A673 (cell line): Measurements from ENCODE around the gene LEFTY2. TPM values are rescaled to one million over a fixed set of nuclear protein-coding genes. Genes with fewer than 3 reads are reported as not detected.
"Not testable (repeated sequence)": the region's sequence is repeated elsewhere in the genome, so short reads cannot be mapped to it uniquely, and the experiment has no call there.

Experiments
- BruUV-seq: library from RNA; stranded (reverse); fragments of 400-500 nt; replicated peaks from 2 replicates; lab custom pipeline; 2021; lab: Mats Ljungman, UMichigan
- CTCF ChIA-PET: fragments of 300-600 bp; sonication (Branson Sonifier 250); formaldehyde crosslinking; loops from one replicate; lab custom pipeline; 2022; ENCODE audit warnings: antibody characterized with exemption; lab: Charles Lee
- POLR2A ChIA-PET: fragments of 300-600 bp; sonication (Branson Sonifier 250); formaldehyde crosslinking; loops from one replicate; lab custom pipeline; 2022; ENCODE audit warnings: antibody characterized with exemption; ENCODE audit not compliant: low non-redundant PET; lab: Charles Lee
- DNase-seq: peaks from one replicate; pipeline ENCODE4 v3.0.0-alpha.2; 2015; ENCODE audit warnings: low spot score
- H3K27ac ChIP-seq: fragments of 200-600 bp; sonication (generic); 2 replicates; pipeline ENCODE4 v1.5.1; 2016; ENCODE audit warnings: mixed run types, low read depth, mild to moderate bottlenecking, mixed read lengths, antibody characterized with exemption, low read length; ENCODE audit not compliant: poor library complexity, severe bottlenecking
- H3K27me3 ChIP-seq: fragments of 200-600 bp; sonication (generic); replicated peaks from 2 replicates; pipeline ENCODE4 v1.6.1; 2017; ENCODE audit warnings: mixed run types, low read depth, mild to moderate bottlenecking, mixed read lengths, antibody characterized with exemption, low read length; ENCODE audit not compliant: insufficient read depth, poor library complexity
- H3K36me3 ChIP-seq: fragments of 200-600 bp; sonication (generic); 2 replicates; pipeline ENCODE4 v1.6.1; 2016; ENCODE audit warnings: mixed run types, mild to moderate bottlenecking, mixed read lengths, antibody characterized with exemption, low read length; ENCODE audit not compliant: insufficient read depth, poor library complexity, severe bottlenecking
- H3K4me1 ChIP-seq: fragments of 200-600 bp; sonication (generic); 2 replicates; pipeline ENCODE4 v1.6.1; 2017; ENCODE audit warnings: mixed run types, mild to moderate bottlenecking, mixed read lengths, antibody characterized with exemption, low read length; ENCODE audit not compliant: insufficient read depth, poor library complexity, severe bottlenecking
- H3K4me3 ChIP-seq: fragments of 200-600 bp; sonication (generic); 2 replicates; pipeline ENCODE4 v1.5.1; 2016; ENCODE audit warnings: low read depth, mixed run types, mild to moderate bottlenecking, mixed read lengths, low read length; ENCODE audit not compliant: poor library complexity, severe bottlenecking
- H3K9me3 ChIP-seq: fragments of 200-600 bp; sonication (generic); 2 replicates; pipeline ENCODE4 v1.6.1; 2016; ENCODE audit warnings: mixed run types, low read depth, mild to moderate bottlenecking, mixed read lengths, antibody characterized with exemption, low read length; ENCODE audit not compliant: poor library complexity, severe bottlenecking
- EZH2 ChIP-seq: fragments of 200-600 bp; sonication (generic); IDR thresholded peaks from 2 replicates; pipeline ENCODE4 v1.6.1; 2017; ENCODE audit warnings: borderline replicate concordance, low read depth, mild to moderate bottlenecking, mixed read lengths, antibody characterized with exemption, low read length; ENCODE audit not compliant: poor library complexity, severe bottlenecking
- intact Hi-C: fragments of 100-400 bp; cut with micrococcal nuclease; formaldehyde crosslinking; loops from one replicate; pipeline ENCODE4 v1.10.0; 2022; ENCODE audit not compliant: unreplicated experiment
- total RNA-seq: library from RNA; stranded (reverse); gene quantifications from 2 replicates; pipeline ENCODE4 v1.2.3, GENCODE V29; 2021
- TF ChIP-seq, protein P1 (sequence below): fragments of 300-800, 200-600 bp; sonication (generic); conservative IDR thresholded peaks from 2 replicates; pipeline ENCODE4 v1.5.1; 2017; ENCODE audit warnings: low read depth, mild to moderate bottlenecking, antibody characterized with exemption, low read length, moderate library complexity, mixed read lengths

Gene LEFTY2
- total RNA-seq, 1 experiment from 2014 or later = not detected

DNA sequence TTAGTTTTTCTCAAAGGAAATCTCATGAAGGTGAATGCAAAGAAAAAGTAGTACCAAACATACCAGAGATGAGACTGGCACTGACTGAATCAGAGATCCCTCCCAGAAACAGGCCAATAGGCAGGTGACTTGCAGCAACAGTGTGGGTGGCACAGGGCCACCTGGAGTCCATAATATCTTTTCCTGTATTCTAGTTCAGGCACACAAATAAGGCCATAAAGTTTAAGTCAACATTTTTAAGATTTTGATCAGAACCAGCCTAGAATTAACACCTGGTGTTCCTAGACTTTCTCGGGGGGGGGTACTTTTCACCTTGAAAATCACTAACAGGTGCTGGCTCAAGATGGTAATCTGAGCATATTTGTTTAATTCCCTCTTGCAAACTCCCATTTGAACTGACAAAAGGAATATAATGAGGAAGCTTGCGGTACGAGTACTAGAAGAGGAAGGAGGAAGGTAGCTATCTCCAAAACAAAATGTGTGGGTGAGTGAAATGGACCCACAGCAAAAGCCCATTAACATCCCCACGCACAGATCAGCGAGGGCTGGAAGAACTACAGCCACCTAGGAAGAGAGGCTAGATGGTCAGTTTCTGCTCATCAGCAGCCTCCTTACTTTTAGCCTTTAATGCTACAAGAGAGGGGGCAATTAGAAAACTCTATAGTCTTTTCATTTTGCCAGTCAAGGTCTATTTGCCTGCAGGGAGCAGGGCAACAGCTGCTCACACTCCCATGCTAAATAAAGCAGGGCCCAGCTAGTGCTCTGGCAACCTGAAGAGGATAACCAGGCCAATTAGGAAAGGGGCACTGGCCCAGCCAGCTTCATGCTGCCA lies 39.2 kb upstream of the LEFTY2 start:
- H3K27ac ChIP-seq = no peak overlapping the region
- H3K4me1 ChIP-seq = no peaks in the 10 kb centered on the region
- BruUV-seq = no TSS peak
- ChIA-PET POLR2A (no interaction called here), CTCF (no interaction called here)
- TF ChIP-seq, protein P1, sequence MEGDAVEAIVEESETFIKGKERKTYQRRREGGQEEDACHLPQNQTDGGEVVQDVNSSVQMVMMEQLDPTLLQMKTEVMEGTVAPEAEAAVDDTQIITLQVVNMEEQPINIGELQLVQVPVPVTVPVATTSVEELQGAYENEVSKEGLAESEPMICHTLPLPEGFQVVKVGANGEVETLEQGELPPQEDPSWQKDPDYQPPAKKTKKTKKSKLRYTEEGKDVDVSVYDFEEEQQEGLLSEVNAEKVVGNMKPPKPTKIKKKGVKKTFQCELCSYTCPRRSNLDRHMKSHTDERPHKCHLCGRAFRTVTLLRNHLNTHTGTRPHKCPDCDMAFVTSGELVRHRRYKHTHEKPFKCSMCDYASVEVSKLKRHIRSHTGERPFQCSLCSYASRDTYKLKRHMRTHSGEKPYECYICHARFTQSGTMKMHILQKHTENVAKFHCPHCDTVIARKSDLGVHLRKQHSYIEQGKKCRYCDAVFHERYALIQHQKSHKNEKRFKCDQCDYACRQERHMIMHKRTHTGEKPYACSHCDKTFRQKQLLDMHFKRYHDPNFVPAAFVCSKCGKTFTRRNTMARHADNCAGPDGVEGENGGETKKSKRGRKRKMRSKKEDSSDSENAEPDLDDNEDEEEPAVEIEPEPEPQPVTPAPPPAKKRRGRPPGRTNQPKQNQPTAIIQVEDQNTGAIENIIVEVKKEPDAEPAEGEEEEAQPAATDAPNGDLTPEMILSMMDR = no peak
- no peak for TF ChIP-seq EZH2
- H3K4me3 ChIP-seq = no peak overlapping the region
- H3K36me3 ChIP-seq = peaks cover 55% of the 10 kb centered on the region
- H3K9me3 ChIP-seq = peaks cover 13% of the 10 kb centered on the region
- DNase-seq = no peak
- H3K27me3 ChIP-seq = no peaks in the 10 kb centered on the region
- intact Hi-C loops = no loop called here

DNA sequence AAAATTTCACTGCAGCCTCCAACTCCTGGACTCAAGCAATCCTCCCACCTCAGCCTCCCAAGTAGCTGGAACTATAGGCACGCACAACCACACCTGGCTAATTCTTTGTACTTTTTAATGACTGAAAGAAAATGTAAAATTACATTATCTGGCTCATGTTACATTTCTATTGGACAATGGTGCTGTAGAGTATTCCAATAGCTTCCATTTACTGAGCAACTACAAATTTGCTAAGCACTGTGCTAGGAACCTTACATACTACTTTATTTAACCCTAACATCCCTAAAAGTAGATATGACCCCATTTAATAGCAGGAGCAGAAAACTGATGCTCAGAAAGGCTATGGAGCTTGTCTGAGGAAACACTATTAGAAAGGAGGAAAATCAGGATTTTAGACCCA lies 38.4 kb upstream of the LEFTY2 start:
- ChIA-PET CTCF (no interaction called here), POLR2A (no interaction called here)
- H3K36me3 ChIP-seq = peaks cover 47% of the 10 kb centered on the region
- TF ChIP-seq EZH2 = no peak
- TF ChIP-seq, protein P1 = no peak
- intact Hi-C loops = loop anchor here (5.0 kb wide), 1 partner anchor 202 kb away; the partner anchor contains the start of gene SRP9
- peaks cover 13% of the 10 kb centered on the region for H3K9me3 ChIP-seq
- BruUV-seq = no TSS peak
- no peak overlapping the region for H3K27ac ChIP-seq
- no peak overlapping the region for H3K4me3 ChIP-seq
- H3K27me3 ChIP-seq = no peaks in the 10 kb centered on the region
- no peaks in the 10 kb centered on the region for H3K4me1 ChIP-seq
- DNase-seq = no peak

- Histone ChIP-seq H3K27ac (no peak overlapping the region), H3K4me3 (no peak overlapping the region), H3K36me3 (peaks cover 34% of the 10 kb centered on the region), H3K27me3 (no peaks in the 10 kb centered on the region), H3K4me1 (no peaks in the 10 kb centered on the region), H3K9me3 (peaks cover 13% of the 10 kb centered on the region)
- intact Hi-C loops = loop anchor here (2.0 to 5.0 kb wide), 2 partner anchors 201 to 659 kb away; partner anchors contain the start of gene SRP9
- BruUV-seq = no TSS peak
- no peak for DNase-seq
- POLR2A ChIA-PET = no interaction called here
- CTCF ChIA-PET = no interaction called here
- no peak for TF ChIP-seq EZH2
- TF ChIP-seq, protein P1 = no peak
Observed at GRCh38 chr1:225977937-225978748, 37.1 kb upstream of the LEFTY2 start.

- ChIA-PET CTCF (interaction anchor here (0.7 kb wide), 1 partner anchor 301 kb away, joined by 4 read pairs; no protein-coding TSS in a partner anchor), POLR2A (interaction anchor here (0.6 kb wide), 1 partner anchor 13 kb away, joined by 4 read pairs; no protein-coding TSS in a partner anchor)
Observed at GRCh38 chr1:225975146-225975545, 34.1 kb upstream of the LEFTY2 start.

More at GRCh38 chr1:225975146-225975545, 34.1 kb upstream of the LEFTY2 start:
- H3K9me3 ChIP-seq, DNase-seq, H3K4me1 ChIP-seq, H3K27me3 ChIP-seq, H3K36me3 ChIP-seq, BruUV-seq, H3K4me3 ChIP-seq, H3K27ac ChIP-seq: not testable (repeated sequence)
- intact Hi-C loops = loop anchor here (5.0 kb wide), 1 partner anchor 198 kb away; the partner anchor contains the start of gene SRP9
